Lower lobe of right lung (tissue), 2 donors: Measurements from ENCODE around the gene APBB2. TPM values are rescaled to one million over a fixed set of nuclear protein-coding genes. Genes with fewer than 3 reads are reported as not detected.

Experiments
- ATAC-seq, 2 donors: fragments of 200-7000 bp; cut with Tn5 transposase; one replicate each; pipeline ENCODE4 v1.9.1; 2020 to 2022; ENCODE audit warnings: mild to moderate bottlenecking in 2 of 2, moderate library complexity in 2 of 2
- DNase-seq: peaks from one replicate; pipeline ENCODE4 v3.0.0-alpha.2; 2020
- H3K27ac ChIP-seq: fragments of 200-600 bp; one replicate; pipeline ENCODE4 v1.8.0; 2022
- H3K27me3 ChIP-seq: fragments of 200-600 bp; one replicate; pipeline ENCODE4 v1.8.0; 2022; ENCODE audit warnings: low read depth
- H3K36me3 ChIP-seq: fragments of 200-600 bp; one replicate; pipeline ENCODE4 v1.8.0; 2022; ENCODE audit warnings: mild to moderate bottlenecking
- H3K4me1 ChIP-seq: fragments of 200-600 bp; one replicate; pipeline ENCODE4 v1.8.0; 2022
- H3K4me3 ChIP-seq: fragments of 200-600 bp; one replicate; pipeline ENCODE4 v1.8.0; 2022; ENCODE audit warnings: mild to moderate bottlenecking
- H3K9me3 ChIP-seq: fragments of 200-600 bp; one replicate; pipeline ENCODE4 v1.8.0; 2022
- intact Hi-C: fragments of 100-400 bp; cut with DNase I; formaldehyde crosslinking; loops from one replicate; pipeline ENCODE4 v1.11.0; 2022
- total RNA-seq: library from RNA; stranded (reverse); fragmentation: NEBNext Ultra II Directional; extraction: Animal tissue kit (Norgen Biotek cat#: 25700); gene quantifications from one replicate; pipeline ENCODE4 v1.2.1, GENCODE V29; 2021
- TF ChIP-seq, protein P1 (sequence below): fragments of 200-600 bp; IDR thresholded peaks from one replicate; pipeline ENCODE4 v1.8.0; 2022; ENCODE audit warnings: antibody characterized with exemption, mild to moderate bottlenecking
- donor health status: DM: no; HTN: yes; CAD: no; lungs with severe emphysema.

Gene APBB2
- total RNA-seq, 1 donor from 2014 or later, result 59.3 TPM

DNA sequence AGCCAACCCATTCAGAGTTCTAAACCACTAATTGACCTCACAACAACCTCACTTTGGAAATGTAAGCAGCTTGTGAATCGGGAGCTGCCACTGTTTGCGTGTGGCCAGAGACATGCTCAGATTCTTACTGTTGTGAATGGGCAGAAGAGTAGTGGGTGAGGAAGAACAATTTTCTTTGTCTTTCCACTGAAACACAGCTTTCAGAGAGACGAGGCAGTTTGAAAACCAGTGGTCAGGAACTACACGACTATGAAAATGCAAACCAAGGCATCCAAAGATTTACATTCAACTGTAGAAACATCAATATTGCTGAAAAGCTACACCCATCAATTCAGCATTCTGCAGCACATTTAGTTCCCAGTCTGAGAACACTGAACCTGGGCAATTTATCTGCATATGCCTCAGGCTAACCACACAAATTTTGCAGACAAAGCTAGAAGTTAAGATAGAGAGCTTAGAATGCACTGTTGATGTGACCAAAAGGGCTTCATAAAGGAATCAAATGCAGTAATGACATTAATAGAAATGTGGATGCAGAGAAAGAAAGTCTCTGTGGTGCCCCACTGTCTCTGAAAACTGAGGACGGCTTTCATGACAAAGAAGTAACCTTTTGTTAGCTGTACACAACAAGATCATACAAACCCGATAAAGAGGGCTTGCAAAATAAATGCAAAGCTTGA lies 134.3 kb downstream of the APBB2 start:
- no peak overlapping the region for H3K4me3 ChIP-seq
- no peaks in the 10 kb centered on the region for H3K27me3 ChIP-seq
- DNase-seq (no peak), ATAC-seq (no peak)
- no peak overlapping the region for H3K27ac ChIP-seq
- intact Hi-C loops, result no loop called here
- H3K9me3 ChIP-seq, result no peaks in the 10 kb centered on the region
- H3K4me1 ChIP-seq, result no peaks in the 10 kb centered on the region
- TF ChIP-seq, protein P1, sequence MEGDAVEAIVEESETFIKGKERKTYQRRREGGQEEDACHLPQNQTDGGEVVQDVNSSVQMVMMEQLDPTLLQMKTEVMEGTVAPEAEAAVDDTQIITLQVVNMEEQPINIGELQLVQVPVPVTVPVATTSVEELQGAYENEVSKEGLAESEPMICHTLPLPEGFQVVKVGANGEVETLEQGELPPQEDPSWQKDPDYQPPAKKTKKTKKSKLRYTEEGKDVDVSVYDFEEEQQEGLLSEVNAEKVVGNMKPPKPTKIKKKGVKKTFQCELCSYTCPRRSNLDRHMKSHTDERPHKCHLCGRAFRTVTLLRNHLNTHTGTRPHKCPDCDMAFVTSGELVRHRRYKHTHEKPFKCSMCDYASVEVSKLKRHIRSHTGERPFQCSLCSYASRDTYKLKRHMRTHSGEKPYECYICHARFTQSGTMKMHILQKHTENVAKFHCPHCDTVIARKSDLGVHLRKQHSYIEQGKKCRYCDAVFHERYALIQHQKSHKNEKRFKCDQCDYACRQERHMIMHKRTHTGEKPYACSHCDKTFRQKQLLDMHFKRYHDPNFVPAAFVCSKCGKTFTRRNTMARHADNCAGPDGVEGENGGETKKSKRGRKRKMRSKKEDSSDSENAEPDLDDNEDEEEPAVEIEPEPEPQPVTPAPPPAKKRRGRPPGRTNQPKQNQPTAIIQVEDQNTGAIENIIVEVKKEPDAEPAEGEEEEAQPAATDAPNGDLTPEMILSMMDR, result no peak
- no peaks in the 10 kb centered on the region for H3K36me3 ChIP-seq

DNA sequence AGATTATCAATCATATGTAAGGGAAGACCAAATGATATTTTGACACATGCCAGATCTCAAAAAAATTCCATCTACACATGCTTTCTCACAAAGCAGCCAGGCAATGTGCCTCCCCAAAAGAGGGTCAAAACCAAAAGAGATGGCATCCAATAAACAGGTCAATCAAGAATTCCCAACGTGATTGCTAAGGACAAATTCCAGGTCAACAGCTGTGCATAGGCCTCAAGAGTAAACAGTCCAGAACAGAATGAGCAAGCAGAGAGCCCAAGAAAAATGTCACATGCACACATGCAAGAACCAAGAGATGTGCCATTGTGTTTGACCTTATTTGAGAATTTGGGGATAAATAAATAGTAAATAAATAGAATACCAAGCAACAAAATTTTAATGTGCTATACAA lies 136.7 kb downstream of the APBB2 start:
- H3K4me1 ChIP-seq, result peaks cover 7% of the 10 kb centered on the region
- no peaks in the 10 kb centered on the region for H3K36me3 ChIP-seq
- no peaks in the 10 kb centered on the region for H3K9me3 ChIP-seq
- no peak for DNase-seq
- TF ChIP-seq, protein P1, result no peak
- no peak for ATAC-seq
- no peaks in the 10 kb centered on the region for H3K27me3 ChIP-seq
- no peak overlapping the region for H3K4me3 ChIP-seq
- H3K27ac ChIP-seq, result no peak overlapping the region
- intact Hi-C loops, result no loop called here

DNA sequence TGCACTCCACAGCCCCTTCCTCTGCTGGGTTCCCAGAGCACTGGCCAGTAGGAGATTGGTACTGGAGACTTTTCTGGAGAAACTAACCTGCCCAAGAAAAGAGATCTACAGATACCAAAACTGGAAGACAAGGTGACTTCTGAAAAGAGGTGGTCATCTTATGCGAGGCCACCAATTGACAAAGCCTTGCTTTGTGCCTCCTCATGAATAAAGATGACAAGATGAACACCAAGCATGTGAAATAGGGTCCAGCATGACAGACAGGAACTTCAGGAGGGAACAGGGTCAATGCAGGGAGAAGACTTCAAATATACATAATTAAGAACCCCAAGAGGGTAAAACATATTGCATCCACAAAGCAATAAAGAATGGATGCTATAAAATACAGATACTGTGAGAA lies 137.9 kb downstream of the APBB2 start:
- TF ChIP-seq, protein P1, result no peak
- Histone ChIP-seq H3K4me1 (peaks cover 18% of the 10 kb centered on the region), H3K27ac (no peak overlapping the region), H3K9me3 (no peaks in the 10 kb centered on the region), H3K36me3 (no peaks in the 10 kb centered on the region), H3K4me3 (no peak overlapping the region), H3K27me3 (no peaks in the 10 kb centered on the region)
- intact Hi-C loops, result no loop called here
- DNase-seq (no peak), ATAC-seq (no peak)

DNA sequence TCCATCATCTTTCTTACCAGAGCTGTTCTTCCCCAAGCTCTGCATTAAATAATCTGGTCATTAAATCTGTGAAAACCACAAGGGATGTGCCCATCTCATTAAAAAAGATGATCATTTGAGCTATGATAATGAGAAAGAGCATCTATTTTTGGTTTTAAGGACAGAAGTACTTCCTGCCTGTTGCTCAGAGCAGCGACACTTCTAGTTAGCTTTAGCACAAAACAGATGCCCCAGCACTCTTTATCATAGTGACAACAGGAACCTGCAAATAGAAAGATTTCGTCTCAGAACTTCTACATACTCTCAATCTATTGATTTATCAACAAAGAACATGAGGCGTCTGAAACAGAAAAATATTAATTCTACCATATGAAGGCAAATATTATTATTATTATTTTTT lies 140.1 kb downstream of the APBB2 start:
- intact Hi-C loops, result no loop called here
- Histone ChIP-seq H3K4me1 (peaks cover 35% of the 10 kb centered on the region), H3K36me3 (no peaks in the 10 kb centered on the region), H3K27ac (no peak overlapping the region), H3K9me3 (no peaks in the 10 kb centered on the region), H3K4me3 (no peak overlapping the region), H3K27me3 (no peaks in the 10 kb centered on the region)
- TF ChIP-seq, protein P1, result no peak
- ATAC-seq (no peak), DNase-seq (no peak)

DNA sequence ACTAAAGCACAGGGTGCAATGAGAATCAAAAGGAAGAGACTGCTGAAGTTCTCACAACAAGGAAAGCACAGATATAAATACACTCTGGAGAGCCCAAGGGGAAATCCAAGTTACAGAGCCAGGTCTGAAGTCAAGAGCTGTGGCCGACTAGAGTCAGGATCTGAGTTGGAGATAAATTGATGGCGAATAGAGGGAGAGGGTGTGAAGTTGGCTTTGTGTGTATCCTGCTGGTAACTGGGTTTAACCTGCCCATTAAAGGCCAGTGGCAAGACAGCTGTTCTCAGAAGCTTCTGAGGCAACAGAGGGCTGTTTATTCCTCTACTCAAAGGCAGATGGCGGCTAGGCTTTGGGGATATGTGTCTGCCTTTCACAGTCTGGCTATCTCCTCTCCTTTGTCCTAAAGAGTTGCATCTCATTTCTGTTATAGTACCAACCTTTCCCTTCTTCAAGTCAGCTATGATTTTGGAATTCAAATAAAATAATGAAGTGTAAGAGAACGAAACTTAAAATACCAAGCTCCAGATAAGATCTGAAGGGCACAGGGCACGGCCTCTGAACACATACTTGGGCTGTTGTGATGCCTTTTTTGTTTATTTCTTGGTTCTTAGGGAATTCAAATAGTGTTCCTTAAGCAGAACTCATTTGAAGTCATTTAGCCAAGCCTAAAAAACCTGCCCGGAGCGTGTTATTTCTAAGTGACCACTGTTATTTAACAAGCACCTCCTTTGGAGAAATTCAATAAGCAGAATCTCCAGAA lies 142.1 kb downstream of the APBB2 start:
- Histone ChIP-seq H3K4me3 (no peak overlapping the region), H3K36me3 (no peaks in the 10 kb centered on the region), H3K27me3 (no peaks in the 10 kb centered on the region), H3K9me3 (no peaks in the 10 kb centered on the region), H3K27ac (peak overlapping the region; percentile 18), H3K4me1 (peaks cover 38% of the 10 kb centered on the region)
- DNase-seq, result no peak
- peak; percentile 75 to 83 for ATAC-seq
- intact Hi-C loops, result no loop called here
- TF ChIP-seq, protein P1, result no peak
